Measurements from ENCODE around the gene FAM120A.

Gene FAM120A

DNA sequence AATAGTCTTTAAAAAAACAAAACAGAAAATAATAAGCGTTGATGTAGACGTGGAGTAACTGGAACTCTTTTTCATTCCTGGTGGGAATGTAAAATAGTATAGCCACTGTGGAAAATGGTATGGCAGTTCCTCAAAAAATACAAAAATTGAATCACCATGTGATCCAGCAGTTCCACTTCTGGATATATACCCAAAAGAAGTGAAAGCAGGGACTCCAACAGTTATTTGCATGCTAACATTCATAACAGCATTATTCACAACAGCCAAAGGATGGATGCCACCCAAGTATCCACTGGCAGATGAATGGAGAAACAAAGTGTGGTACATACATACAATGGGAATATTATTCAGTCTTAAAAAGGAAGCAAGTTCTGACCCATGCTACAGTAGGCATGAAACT is 120.7 kb downstream of the FAM120A start:
- TF ChIP-seq, protein P1, sequence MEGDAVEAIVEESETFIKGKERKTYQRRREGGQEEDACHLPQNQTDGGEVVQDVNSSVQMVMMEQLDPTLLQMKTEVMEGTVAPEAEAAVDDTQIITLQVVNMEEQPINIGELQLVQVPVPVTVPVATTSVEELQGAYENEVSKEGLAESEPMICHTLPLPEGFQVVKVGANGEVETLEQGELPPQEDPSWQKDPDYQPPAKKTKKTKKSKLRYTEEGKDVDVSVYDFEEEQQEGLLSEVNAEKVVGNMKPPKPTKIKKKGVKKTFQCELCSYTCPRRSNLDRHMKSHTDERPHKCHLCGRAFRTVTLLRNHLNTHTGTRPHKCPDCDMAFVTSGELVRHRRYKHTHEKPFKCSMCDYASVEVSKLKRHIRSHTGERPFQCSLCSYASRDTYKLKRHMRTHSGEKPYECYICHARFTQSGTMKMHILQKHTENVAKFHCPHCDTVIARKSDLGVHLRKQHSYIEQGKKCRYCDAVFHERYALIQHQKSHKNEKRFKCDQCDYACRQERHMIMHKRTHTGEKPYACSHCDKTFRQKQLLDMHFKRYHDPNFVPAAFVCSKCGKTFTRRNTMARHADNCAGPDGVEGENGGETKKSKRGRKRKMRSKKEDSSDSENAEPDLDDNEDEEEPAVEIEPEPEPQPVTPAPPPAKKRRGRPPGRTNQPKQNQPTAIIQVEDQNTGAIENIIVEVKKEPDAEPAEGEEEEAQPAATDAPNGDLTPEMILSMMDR (IDR thresholded peaks at IDR 0.05; ENCODE audit: borderline replicate concordance, insufficient read depth, low read depth, low read length): no peak
- H3K4me3 ChIP-seq (ENCODE audit: low read depth, low read length): no peak overlapping the region

DNA sequence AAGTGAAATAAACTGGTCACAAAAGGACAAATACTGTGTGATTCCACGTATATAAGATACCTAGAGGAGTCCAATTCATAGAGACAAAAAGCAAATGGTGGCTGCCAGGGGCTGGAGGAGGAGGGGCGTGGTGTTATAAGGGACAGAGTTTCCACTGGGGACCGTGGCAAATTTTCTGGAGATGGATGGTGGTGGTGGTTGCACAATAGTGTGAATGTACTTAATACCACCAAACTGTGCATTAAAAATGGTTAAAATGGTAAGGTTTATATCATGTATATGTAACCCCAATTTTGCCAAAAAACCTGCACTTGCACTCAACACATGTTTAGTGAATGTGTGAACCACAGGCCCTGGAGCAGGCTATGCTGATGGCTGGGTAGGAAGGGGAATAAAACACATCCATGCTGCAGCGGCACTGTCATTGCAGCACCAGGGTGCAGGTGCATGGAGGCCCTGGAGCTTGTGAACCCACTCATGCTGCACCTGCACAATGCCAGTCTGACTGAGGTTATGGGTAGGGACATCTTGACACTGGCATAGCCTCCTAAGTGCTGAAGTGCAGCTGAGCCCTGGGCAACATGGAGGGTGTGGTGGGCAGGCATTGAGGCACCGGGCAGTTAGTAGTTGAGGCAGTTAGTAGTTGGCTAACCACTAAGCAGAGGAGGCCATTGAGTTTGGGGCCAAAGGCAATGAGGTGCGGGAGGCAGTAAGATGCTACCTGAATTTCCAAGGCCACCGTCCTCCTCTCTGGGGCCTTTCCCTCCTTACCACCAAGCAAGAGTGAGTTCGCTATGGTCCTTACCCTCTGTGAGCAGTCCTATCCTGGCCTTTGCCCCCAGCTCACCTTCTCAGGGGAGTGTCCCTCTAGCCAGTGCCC is 121.4 kb downstream of the FAM120A start:
- TF ChIP-seq, protein P1 (IDR thresholded peaks at IDR 0.05; ENCODE audit: borderline replicate concordance, insufficient read depth, low read depth, low read length): no peak
- H3K4me3 ChIP-seq (ENCODE audit: low read depth, low read length): no peak overlapping the region

DNA sequence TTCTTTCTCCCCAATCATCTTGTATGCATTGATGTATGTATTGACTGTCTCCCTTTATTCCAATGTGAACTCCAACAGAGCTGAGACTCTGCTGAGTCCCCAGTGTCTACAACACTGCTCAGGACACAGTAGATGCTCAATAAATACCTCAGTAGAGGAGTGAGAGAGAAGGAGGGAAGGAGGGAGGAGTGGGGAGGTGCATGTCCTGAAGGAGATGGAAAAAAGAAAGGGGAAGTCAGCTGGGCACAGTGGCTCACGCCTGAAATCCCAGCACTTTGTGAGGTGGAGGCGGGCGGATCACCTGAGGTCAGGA is 122.0 kb downstream of the FAM120A start:
- TF ChIP-seq, protein P1 (IDR thresholded peaks at IDR 0.05; ENCODE audit: borderline replicate concordance, insufficient read depth, low read depth, low read length): no peak
- no peak overlapping the region for H3K4me3 ChIP-seq (ENCODE audit: low read depth, low read length)

DNA sequence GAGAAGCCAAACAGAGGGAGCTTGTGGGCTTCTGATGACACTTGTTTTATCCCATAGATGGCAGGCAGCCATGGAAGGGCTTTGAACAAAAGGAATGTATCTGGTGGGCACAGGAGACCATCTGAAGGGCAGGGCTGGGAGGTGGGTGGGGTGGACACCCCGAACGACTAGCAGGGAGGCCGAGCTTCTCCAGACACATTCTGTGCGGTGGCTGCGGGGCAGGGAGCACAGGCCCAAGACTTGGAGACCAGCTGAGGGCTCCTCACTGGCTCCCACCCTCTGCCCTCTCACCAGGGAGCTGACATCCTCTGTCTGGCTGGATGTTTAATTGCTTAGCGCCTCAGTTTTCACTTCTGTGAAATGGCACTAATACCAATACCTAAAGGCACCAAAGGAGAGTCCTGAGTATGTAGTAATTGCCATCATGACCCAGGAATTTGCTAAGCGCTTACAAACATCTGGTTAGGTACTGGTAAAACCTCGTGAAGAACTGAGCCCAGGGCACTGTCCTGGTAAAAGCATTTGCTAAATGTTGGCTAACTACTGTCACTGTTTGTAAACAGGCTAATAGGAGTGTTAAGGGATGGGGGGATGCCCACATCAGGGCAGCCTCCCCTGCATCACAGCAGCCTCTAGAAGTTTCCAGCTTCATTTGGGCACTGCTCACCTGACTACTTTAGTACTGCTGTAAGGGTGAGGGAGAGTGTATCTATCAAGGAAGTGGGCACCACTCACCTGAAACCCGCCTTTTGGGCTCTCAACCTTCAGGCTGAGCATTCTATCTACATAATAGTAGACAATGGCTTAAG is 122.8 kb downstream of the FAM120A start:
- TF ChIP-seq, protein P1 (IDR thresholded peaks at IDR 0.05; ENCODE audit: borderline replicate concordance, insufficient read depth, low read depth, low read length): no peak
- H3K4me3 ChIP-seq (ENCODE audit: low read depth, low read length): no peak overlapping the region

DNA sequence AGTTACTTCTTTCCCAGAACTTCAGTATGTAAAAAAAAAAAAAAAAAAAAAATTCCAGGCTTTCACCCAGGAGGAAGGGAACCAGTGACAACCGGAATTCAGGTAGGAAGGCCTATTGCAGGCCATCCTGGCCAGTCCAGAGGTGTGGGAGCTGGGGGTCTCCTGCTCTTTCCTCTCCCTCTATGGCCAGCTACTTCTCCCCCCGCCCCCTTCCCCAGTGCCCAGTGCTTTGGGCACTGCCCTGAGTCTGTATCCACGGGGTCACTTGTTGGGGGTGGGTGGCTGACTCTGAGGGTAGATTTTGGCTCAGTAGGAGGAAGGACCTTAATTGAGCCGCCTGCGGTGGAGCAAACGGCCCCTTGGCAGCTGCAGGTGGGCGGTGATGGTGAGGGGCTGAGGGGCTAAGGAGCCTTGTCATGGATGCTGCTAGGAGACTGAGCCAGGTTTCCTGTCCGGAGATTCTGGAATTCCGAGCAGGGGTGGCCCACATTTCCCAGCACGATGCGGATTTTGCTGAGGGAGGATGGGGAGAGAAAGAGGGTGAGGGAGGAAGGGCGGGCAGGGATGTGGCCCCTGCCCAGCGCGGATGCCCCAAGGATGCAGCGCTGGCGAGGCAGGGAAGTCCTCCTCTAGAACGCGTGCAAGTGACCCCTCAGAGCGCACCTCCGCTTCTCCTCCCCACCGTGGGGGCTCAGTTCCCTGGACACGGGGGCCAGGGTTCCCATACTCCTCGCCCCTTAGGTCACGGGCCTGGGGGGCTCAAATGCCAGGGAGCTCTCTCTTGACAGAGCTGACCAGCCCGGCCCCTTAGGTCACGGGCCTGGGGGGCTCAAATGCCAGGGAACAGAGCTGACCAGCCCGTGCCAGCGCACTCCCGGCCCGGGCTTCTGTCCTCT is 123.7 kb downstream of the FAM120A start:
- peak overlapping the region; percentile 74 for H3K4me3 ChIP-seq (ENCODE audit: low read depth, low read length)
- TF ChIP-seq, protein P1 (IDR thresholded peaks at IDR 0.05; ENCODE audit: borderline replicate concordance, insufficient read depth, low read depth, low read length): no peak

DNA sequence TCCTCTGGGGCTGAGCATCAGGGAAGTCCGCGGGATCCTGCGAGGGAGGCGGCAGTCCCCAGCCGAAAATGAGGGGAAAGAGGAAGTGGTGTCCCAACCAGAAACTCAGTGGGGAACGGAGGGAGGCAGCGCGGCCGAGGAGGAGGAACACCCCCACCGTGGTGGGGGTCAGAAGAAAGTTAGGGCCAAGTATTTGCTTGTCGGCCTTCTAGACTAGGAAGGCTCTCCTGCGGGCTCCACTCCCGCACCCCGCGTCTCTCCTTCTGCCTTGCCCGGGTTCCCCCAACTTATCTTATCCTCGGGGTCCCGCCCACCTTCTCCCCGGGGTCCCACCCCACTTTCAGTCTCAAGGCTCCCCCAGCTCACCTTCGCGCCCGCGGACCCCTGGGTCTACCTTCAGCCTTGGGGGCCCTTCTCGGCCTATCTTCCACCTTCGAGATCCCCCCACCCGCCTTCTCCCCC is 124.3 kb downstream of the FAM120A start:
- peak overlapping the region; percentile 74 for H3K4me3 ChIP-seq (ENCODE audit: low read depth, low read length)
- TF ChIP-seq, protein P1 (IDR thresholded peaks at IDR 0.05; ENCODE audit: borderline replicate concordance, insufficient read depth, low read depth, low read length): no peak
